Caco-2 (cell line): ENCODE results near the gene NALCN. TPM values are rescaled to one million over a fixed set of nuclear protein-coding genes. Genes with fewer than 3 reads are reported as not detected.

Experiments
- BruUV-seq: library from RNA; stranded (reverse); fragments of 400-500 nt; replicated peaks from 2 replicates; lab custom pipeline; 2021; lab: Mats Ljungman, UMichigan
- CTCF ChIA-PET: fragments of 300-600 bp; sonication (Branson Sonifier 250); formaldehyde crosslinking; loops from one replicate; lab custom pipeline; 2022; ENCODE audit warnings: antibody characterized with exemption; lab: Charles Lee
- POLR2A ChIA-PET: fragments of 300-600 bp; sonication (Branson Sonifier 250); formaldehyde crosslinking; loops from one replicate; lab custom pipeline; 2022; ENCODE audit warnings: antibody characterized with exemption; lab: Charles Lee
- DNase-seq, 2 experiments: peaks; one replicate each; pipeline versions ENCODE4 v3.0.0 to v3.0.0-alpha.2; 2020 to 2022
- H3K27me3 ChIP-seq: replicated peaks from 2 replicates; pipeline ENCODE4 v1.6.0; 2011; ENCODE audit warnings: low read length; ENCODE audit not compliant: control insufficient read depth, insufficient read depth
- H3K36me3 ChIP-seq: 2 replicates; pipeline ENCODE4 v1.5.1; 2011; ENCODE audit warnings: low read length; ENCODE audit not compliant: control insufficient read depth, insufficient read depth
- H3K4me1 ChIP-seq: fragments of 250-450 bp; sonication (Bioruptor Pico); 2 replicates; pipeline ENCODE4 v1.5.1; 2020; ENCODE audit warnings: mild to moderate bottlenecking
- H3K4me3 ChIP-seq: 2 replicates; pipeline ENCODE4 v1.5.1; 2011; ENCODE audit warnings: low read depth, mild to moderate bottlenecking, control low read depth, low read length
- H3K9me3 ChIP-seq: fragments of 250-450 bp; sonication (Bioruptor Pico); 2 replicates; pipeline ENCODE4 v1.5.1; 2020; ENCODE audit warnings: mild to moderate bottlenecking, moderate library complexity
- H3K27ac Mint-ChIP-seq: one replicate; pipeline ENCODE4 v1.8.0; 2022; ENCODE audit warnings: mixed read lengths; ENCODE audit not compliant: unreplicated experiment
- H3K27me3 Mint-ChIP-seq: one replicate; pipeline ENCODE4 v1.8.0; 2022; ENCODE audit warnings: mixed read lengths; ENCODE audit not compliant: insufficient read depth, unreplicated experiment
- H3K36me3 Mint-ChIP-seq: one replicate; pipeline ENCODE4 v1.8.0; 2022; ENCODE audit warnings: mild to moderate bottlenecking, mixed read lengths; ENCODE audit not compliant: insufficient read depth, unreplicated experiment
- H3K4me1 Mint-ChIP-seq: one replicate; pipeline ENCODE4 v1.8.0; 2022; ENCODE audit warnings: low read depth, mixed read lengths; ENCODE audit not compliant: unreplicated experiment
- H3K4me3 Mint-ChIP-seq: one replicate; pipeline ENCODE4 v1.8.0; 2022; ENCODE audit warnings: mild to moderate bottlenecking, moderate library complexity, mixed read lengths; ENCODE audit not compliant: unreplicated experiment
- H3K9me3 Mint-ChIP-seq: one replicate; pipeline ENCODE4 v1.8.0; 2022; ENCODE audit warnings: mixed read lengths; ENCODE audit not compliant: unreplicated experiment
- CTCF ChIP-seq, 2 experiments: fragments of 200-600 bp in 1 of 2; IDR thresholded peaks; 1 replicate in 1 of 2; 2 replicates in 1 of 2; pipeline versions ENCODE4 v1.5.1 to v1.8.0; 2011 to 2022; ENCODE audit warnings: antibody characterized with exemption in 1 of 2, control low read depth in 1 of 2, inconsistent platforms in 1 of 2, low read depth in 1 of 2, low read length in 1 of 2, mild to moderate bottlenecking in 1 of 2, moderate library complexity in 1 of 2; ENCODE audit not compliant: insufficient read depth in 1 of 2, severe bottlenecking in 1 of 2, unreplicated experiment in 1 of 2
- intact Hi-C: fragments of 100-400 bp; cut with micrococcal nuclease; formaldehyde crosslinking; loops from one replicate; pipeline ENCODE4 v1.10.0; 2022; ENCODE audit not compliant: unreplicated experiment
- total RNA-seq: library from RNA; stranded (reverse); gene quantifications from 2 replicates; pipeline ENCODE4 v1.2.3, GENCODE V29; 2022

Gene NALCN
- total RNA-seq, 1 experiment from 2014 or later: not detected

- CTCF ChIA-PET: no interaction called here
- Mint-ChIP-seq H3K27ac (no peak overlapping the region), H3K4me1 (no peaks in the 10 kb centered on the region), H3K4me3 (no peak overlapping the region), H3K36me3 (no peaks in the 10 kb centered on the region), H3K27me3 (peaks cover 7% of the 10 kb centered on the region), H3K9me3 (peaks cover 7% of the 10 kb centered on the region)
- no peaks in the 10 kb centered on the region for H3K4me1 ChIP-seq
- BruUV-seq: no TSS peak
- no peak for DNase-seq
- H3K4me3 ChIP-seq: no peak overlapping the region
- POLR2A ChIA-PET: no interaction called here
- intact Hi-C loops: no loop called here
- TF ChIP-seq CTCF (IDR thresholded peaks at IDR 0.05; ENCODE audit: insufficient read depth in 1 of 2, low read depth in 1 of 2, low read length in 1 of 2, severe bottlenecking in 1 of 2, unreplicated experiment in 1 of 2): no peak
- no peaks in the 10 kb centered on the region for H3K27me3 ChIP-seq
- H3K36me3 ChIP-seq: no peaks in the 10 kb centered on the region
- no peaks in the 10 kb centered on the region for H3K9me3 ChIP-seq
Measured at GRCh38 chr13:101098873-101099272, 317.4 kb downstream of the NALCN start.

- no peak for DNase-seq
- no TSS peak for BruUV-seq
- Mint-ChIP-seq H3K36me3 (no peaks in the 10 kb centered on the region), H3K27ac (no peak overlapping the region), H3K27me3 (peaks cover 15% of the 10 kb centered on the region), H3K4me3 (no peak overlapping the region), H3K4me1 (no peaks in the 10 kb centered on the region), H3K9me3 (peaks cover 5% of the 10 kb centered on the region)
- Histone ChIP-seq H3K4me3 (no peak overlapping the region), H3K27me3 (no peaks in the 10 kb centered on the region), H3K4me1 (no peaks in the 10 kb centered on the region), H3K9me3 (no peaks in the 10 kb centered on the region), H3K36me3 (no peaks in the 10 kb centered on the region)
- POLR2A ChIA-PET: no interaction called here
- intact Hi-C loops: no loop called here
- CTCF ChIA-PET: no interaction called here
- no peak for TF ChIP-seq CTCF (IDR thresholded peaks at IDR 0.05; ENCODE audit: insufficient read depth in 1 of 2, low read depth in 1 of 2, low read length in 1 of 2, severe bottlenecking in 1 of 2, unreplicated experiment in 1 of 2)
Measured at GRCh38 chr13:101092985-101093384, 323.3 kb downstream of the NALCN start.

- BruUV-seq: no TSS peak
- Mint-ChIP-seq H3K27me3 (peaks cover 18% of the 10 kb centered on the region), H3K4me1 (no peaks in the 10 kb centered on the region), H3K4me3 (no peak overlapping the region), H3K9me3 (no peaks in the 10 kb centered on the region), H3K36me3 (no peaks in the 10 kb centered on the region), H3K27ac (no peak overlapping the region)
- Histone ChIP-seq H3K4me3 (no peak overlapping the region), H3K9me3 (no peaks in the 10 kb centered on the region), H3K27me3 (no peaks in the 10 kb centered on the region), H3K4me1 (no peaks in the 10 kb centered on the region), H3K36me3 (no peaks in the 10 kb centered on the region)
- intact Hi-C loops: no loop called here
- ChIA-PET CTCF (no interaction called here), POLR2A (no interaction called here)
- DNase-seq: no peak
- TF ChIP-seq CTCF (IDR thresholded peaks at IDR 0.05; ENCODE audit: insufficient read depth in 1 of 2, low read depth in 1 of 2, low read length in 1 of 2, severe bottlenecking in 1 of 2, unreplicated experiment in 1 of 2): no peak
Measured at GRCh38 chr13:101090287-101090686, 326.0 kb downstream of the NALCN start.
